HuH-7 (cell line): ENCODE data around the gene HECA.
"Not testable (repeated sequence)": the region's sequence is repeated elsewhere in the genome, so short reads cannot be mapped to it uniquely, and the experiment has no call there.

Experiments
- DNase-seq: peaks from one replicate; pipeline ENCODE4 v3.0.0; 2011; ENCODE audit warnings: low spot score

Gene HECA

DNA sequence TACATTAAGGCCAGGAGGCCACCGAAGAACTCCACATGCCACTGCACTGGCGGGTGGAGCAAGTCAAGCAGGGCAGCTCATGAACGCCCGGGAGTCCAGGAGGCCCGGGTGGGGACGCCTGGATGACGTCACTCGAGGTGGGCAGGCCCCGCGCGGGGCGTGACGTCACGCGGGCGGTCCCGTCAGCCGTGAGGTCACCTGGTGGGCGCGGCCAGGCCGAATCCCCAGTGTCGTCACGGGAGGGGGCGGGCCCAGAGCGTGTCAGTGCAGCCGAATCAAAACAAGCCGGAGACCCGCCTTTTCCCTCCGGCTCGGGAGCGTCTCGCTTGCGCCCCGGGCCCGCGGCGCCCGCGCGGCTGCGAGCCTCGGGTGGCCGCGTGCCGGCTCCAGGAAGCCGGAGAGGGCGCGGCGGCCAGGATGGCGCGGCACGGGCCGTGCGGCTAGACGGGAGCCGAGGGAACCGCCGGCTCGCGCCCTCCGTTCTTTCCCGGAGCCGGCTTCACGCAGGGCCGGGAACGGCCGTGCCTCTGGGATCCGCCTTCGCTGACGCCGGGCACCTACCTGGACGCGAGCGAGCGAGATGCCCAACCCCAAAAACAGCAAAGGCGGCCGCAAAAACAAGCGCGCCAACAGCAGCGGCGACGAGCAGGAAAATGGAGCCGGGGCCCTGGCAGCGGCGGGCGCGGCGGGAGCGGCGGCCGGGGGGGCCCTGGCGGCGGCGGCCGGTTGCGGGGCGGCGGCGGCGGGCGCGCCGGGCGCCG is at the start of gene HECA:
Gene HECA (plus strand): TSS at position 264 of the 761 bp plus-strand sequence. CDS start 317 bp downstream, at position 581.
- peak; percentile 90 for DNase-seq

GRCh38 chr6:139091826-139092225 is 43.1 kb upstream of the HECA start:
- DNase-seq = no peak

GRCh38 chr6:139099984-139100383 is 34.9 kb upstream of the HECA start:
- no peak for DNase-seq

GRCh38 chr6:139107051-139107450 is 27.8 kb upstream of the HECA start:
- DNase-seq = no peak

DNA sequence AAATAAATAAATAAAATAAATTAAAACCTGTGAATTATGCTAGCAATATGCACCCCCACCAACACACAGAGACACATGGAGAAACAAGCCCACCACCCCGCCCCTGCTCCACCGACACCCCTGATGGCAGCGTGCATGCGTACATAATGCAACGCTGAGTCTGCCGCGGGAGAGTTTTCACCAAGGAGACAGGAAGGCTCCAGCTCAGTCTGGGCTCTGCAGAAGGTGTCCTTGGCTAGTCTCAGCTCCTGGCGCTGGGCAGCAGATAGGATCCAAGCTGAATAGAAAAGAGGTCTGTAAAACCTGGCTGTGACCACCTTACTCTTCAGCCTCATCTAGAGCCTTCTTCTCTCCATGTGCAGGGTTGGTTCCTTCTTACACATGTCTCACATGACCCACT is 26.5 kb upstream of the HECA start:
- DNase-seq = no peak

DNA sequence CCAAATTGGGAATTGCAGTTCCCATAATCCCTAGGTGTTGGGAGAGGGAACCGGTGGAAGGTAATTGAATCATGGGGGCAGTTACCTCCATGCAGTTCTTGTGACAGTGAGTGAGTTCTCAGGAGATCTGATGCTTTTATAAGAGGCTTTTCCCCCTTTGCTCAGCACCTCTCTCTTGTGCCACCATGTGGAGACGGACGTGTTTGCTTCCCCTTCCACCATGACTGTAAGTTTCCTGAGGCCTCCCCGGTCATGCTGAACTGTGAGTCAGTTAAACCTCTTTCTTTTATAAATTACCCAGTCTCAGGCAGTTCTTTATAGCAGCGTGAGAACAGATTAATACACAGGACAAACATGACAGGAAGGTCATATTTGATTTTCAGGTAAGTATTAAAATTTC is 25.3 kb upstream of the HECA start:
- no peak for DNase-seq

DNA sequence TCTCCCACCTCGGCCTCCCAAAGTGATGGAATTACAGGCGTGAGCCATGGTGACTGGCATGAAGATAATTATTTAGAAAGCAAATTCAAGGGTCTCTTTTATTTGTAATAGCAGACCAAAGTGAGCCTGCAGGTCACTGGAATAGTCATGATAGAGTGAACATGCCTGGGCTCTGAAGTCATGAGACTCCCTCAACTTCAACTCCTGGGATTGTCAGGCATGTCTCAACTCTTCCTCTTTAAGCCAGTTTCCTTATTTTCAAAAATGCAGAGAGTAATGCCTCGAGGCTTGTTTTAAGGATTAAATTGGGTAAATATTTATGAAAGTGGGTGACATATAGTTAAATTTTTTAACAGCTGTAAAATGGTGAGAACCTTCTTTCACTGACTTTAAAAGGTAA is 22.7 kb upstream of the HECA start:
- no peak for DNase-seq

- DNase-seq = no peak
Measured at GRCh38 chr6:139112561-139112960, 22.3 kb upstream of the HECA start.

DNA sequence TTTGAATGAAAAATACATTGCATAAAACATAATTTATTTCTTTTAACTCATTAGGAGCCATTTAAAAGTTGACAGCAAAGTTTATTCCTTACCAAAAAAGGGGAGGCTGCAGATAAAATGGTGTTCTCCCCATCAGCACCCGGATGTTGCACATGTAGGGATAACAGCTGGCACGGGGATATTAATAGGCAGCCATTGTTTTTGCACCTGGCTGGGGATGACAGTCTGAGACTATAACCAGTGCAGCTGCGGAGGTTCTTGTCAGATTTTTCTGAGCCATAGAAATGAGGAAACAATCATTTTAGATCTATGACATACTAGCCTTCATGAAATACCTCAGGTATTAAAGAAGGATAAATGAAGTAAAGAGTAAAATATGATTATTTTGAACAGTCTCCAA is 20.1 kb upstream of the HECA start:
- no peak for DNase-seq

DNA sequence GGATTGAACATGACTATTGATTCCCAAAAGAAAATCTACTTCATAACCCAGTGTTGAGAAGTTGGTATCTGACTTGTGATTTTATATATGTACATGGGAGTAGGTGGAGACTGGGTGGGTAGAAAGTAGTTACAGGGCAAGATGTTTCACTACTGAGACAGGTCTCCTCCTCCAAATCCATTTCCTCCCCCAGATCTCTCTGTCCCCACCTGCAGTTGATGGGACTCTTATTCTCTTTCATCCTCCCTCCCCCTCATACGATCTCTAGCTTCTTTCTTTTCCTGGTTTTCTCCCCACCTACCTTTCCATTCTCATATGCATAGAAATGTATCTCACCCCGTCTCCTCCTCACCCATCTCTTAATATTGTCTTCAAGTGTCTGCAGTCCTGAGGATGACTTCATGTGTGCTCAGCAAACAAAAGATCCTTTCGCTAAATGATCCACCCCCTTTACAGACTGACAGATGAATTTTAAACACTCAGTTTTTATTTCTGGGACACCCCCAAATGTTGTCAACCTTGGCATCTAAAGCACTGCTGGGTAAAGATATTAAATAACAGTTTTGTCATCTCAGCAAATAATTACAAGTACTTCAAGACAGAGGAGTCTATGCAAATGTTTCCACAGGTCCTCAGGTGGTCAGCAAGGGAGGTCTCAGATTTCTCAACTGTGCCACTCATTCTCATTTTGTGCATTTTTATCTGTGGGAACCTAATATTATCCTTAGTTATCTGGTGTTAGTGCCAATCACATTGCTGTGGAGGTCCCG is 18.7 kb upstream of the HECA start:
- no peak for DNase-seq

DNA sequence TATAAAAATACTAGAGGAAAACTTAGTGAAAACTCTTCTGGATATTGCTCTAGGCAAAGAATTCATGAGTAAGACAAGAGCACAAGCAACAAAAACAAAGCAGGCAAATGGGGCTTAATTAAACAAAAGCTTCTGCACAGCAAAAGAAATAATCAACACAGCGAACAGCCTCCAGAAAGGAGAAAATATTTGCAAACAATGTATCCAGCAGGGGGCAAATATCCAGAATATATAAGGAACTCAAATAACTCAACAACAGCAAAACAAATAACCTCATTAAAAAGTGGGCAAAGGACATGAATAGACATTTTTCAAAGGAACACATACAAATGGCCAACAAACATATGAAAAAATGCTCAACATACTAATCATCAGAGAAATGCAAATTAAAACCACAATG is 17.1 kb upstream of the HECA start:
- no peak for DNase-seq

GRCh38 chr6:139119552-139119951 is 15.3 kb upstream of the HECA start:
- DNase-seq = no peak

- not testable (repeated sequence) for DNase-seq
Measured at GRCh38 chr6:139122823-139123222, 12.1 kb upstream of the HECA start.

DNA sequence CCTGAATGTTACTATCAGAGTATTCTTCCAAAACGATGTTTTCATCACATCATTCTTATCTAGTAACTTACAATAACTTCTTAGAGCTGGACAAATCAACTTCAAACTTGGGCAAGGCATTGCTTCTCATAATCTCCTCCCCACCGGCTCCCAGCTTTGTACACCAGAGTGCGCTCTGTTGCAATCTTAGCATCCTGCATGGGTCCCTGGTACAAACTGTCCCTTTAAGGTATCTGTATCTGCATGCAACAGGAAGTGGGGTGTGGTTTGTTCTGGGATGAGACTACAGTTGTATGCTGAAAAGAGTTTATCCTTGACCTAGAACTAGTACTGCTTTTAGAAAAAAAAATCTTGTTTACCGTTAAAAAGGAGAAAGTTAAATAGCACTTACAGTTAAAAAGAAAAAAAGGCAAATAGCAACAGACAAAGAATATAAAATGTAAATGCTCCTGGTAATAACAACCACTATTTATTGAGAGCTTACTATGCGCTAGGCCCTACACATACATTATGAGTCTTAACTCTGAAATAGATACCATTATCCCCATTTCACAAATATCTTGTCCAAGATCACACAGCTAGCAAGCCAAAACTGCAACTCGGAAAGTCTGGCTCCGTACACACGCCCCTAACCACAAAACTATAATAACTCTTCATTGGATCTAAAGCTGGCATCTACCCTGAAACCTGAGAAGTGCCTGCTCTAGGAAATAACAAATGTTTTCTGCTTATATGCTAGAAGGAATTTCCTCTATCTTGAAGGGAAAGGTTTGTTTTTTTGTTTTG is 9.8 kb upstream of the HECA start:
- peak; percentile 78 for DNase-seq

DNA sequence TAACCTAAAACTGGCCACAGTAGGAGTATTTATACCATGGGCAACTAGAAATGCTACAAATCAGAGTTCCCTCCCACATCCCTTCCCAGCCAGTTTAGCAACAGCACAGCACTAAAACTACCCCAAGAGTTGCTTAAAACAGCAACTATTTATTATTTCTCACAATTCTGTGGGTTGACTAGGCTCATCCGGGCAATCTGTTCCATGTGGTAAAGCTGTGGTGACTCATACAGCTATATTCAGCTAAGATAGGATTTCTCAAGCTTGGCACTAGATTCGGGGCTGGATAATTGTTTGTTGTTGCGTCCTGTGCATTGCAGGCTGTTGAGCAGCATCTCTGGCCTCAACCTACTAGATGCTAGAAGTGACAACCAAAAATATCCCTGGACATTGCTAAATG is 8.6 kb upstream of the HECA start:
- no peak for DNase-seq

GRCh38 chr6:139126931-139127330 is 7.9 kb upstream of the HECA start:
- no peak for DNase-seq

- no peak for DNase-seq
Measured at GRCh38 chr6:139129284-139129683, 5.6 kb upstream of the HECA start.

- DNase-seq = no peak
Measured at GRCh38 chr6:139131736-139132280, 3.1 kb upstream of the HECA start.

GRCh38 chr6:139133262-139134063 is 1.4 kb upstream of the HECA start:
- DNase-seq = no peak

DNA sequence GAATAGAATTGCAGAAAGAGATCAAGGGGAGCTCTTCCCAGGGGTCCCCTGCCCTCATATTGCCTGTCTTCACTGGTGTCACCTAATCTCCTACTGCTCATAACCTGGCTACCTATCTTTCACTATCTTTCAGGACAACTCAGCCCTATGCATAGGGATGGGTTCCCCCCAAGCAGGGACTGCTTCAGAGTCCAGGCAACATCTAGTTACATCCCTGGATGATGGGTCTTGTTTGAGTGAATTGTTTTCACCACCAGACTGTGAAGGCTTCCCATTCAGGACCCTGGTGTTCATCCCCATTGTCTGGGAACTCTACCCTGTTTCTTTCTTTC is 850 bp upstream of the HECA start:
- DNase-seq = no peak
